Upper lobe of right lung (tissue), 1 donor: ENCODE data around the gene CEMP1. TPM values are rescaled to one million over a fixed set of nuclear protein-coding genes. Genes with fewer than 3 reads are reported as not detected.
A peak's percentile ranks its signal among the peaks of the same experiment; 100 is the strongest.

ENCODE experiments used
- ATAC-seq: fragments of 200-7000 bp; cut with Tn5 transposase; one replicate; pipeline ENCODE4 v1.9.1; 2020; ENCODE audit warnings: mild to moderate bottlenecking, moderate library complexity
- DNase-seq: peaks from one replicate; pipeline ENCODE4 v3.0.0-alpha.2; 2020
- H3K27ac ChIP-seq: fragments of 200-600 bp; one replicate; pipeline ENCODE4 v1.8.0; 2022
- H3K27me3 ChIP-seq: fragments of 200-600 bp; one replicate; pipeline ENCODE4 v1.8.0; 2022; ENCODE audit warnings: mild to moderate bottlenecking
- H3K36me3 ChIP-seq: fragments of 200-600 bp; one replicate; pipeline ENCODE4 v1.8.0; 2022
- H3K4me1 ChIP-seq: fragments of 200-600 bp; one replicate; pipeline ENCODE4 v1.8.0; 2022
- H3K4me3 ChIP-seq: fragments of 200-600 bp; one replicate; pipeline ENCODE4 v1.8.0; 2022; ENCODE audit warnings: mild to moderate bottlenecking
- H3K9me3 ChIP-seq: fragments of 200-600 bp; one replicate; pipeline ENCODE4 v1.8.0; 2022
- CTCF ChIP-seq: fragments of 200-600 bp; IDR thresholded peaks from one replicate; pipeline ENCODE4 v1.8.0; 2022; ENCODE audit warnings: antibody characterized with exemption
- intact Hi-C: fragments of 100-400 bp; cut with DNase I; formaldehyde crosslinking; loops from one replicate; pipeline ENCODE4 v1.11.0; 2022
- total RNA-seq: library from RNA; stranded (reverse); fragmentation: NEBNext Ultra II Directional; extraction: Animal tissue kit (Norgen Biotek cat#: 25700); gene quantifications from one replicate; pipeline ENCODE4 v1.2.1, GENCODE V29; 2021
- donor health status: DM: no; HTN: yes; CAD: no; lungs with severe emphysema.

Gene CEMP1
- total RNA-seq, 1 donor from 2014 or later: 1.4 TPM

- Histone ChIP-seq H3K4me1 (peaks cover 19% of the 10 kb centered on the region), H3K36me3 (peaks cover 69% of the 10 kb centered on the region), H3K27me3 (no peaks in the 10 kb centered on the region), H3K9me3 (no peaks in the 10 kb centered on the region), H3K4me3 (no peak overlapping the region), H3K27ac (no peak overlapping the region)
- intact Hi-C loops: no loop called here
- DNase-seq: no peak
- no peak for TF ChIP-seq CTCF
- ATAC-seq: no peak
Measured at GRCh38 chr16:2523801-2524231, 7.4 kb downstream of the CEMP1 start.

DNA sequence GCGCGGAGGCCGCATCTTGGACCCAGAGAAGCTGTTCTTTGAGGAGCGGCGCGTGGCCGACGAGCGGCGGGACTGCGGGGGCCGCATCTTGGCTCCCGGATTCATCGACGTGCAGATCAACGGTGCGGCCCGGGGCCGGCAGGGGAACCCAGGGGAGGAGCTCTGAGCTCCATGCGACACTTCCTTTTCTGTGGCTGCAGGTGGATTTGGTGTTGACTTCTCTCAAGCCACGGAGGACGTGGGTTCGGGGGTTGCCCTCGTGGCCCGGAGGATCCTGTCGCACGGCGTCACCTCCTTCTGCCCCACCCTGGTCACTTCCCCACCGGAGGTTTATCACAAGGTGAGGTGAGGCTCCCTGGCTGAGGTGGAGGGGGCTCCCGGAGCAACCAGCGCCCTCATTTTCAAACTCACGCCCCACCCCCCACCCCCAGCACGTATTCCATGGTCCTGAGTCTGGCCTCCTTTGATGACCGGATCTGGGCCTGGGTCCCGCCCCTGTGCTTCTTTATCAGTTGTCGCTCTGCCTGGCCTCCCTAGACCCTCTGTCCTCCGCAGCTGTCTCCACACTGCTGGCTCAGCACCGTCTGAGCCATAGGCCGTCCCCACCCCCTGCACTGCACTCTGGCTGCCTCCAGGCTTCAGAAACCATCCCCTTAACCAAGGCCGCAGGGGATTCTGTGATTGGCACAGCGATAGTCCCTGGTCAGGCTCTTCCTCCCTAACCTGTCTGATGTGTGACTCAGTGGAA lies 10.2 kb downstream of the CEMP1 start:
- Histone ChIP-seq H3K9me3 (no peaks in the 10 kb centered on the region), H3K27me3 (no peaks in the 10 kb centered on the region), H3K4me1 (peaks cover 46% of the 10 kb centered on the region), H3K36me3 (peaks cover 47% of the 10 kb centered on the region), H3K4me3 (peak overlapping the region; percentile 67), H3K27ac (peak overlapping the region; percentile 58)
- no peak for TF ChIP-seq CTCF
- DNase-seq (peak; percentile 76), ATAC-seq (peak; percentile 36)
- intact Hi-C loops: no loop called here

- H3K36me3 ChIP-seq: peaks cover 40% of the 10 kb centered on the region
- H3K27me3 ChIP-seq: no peaks in the 10 kb centered on the region
- H3K4me1 ChIP-seq: peaks cover 53% of the 10 kb centered on the region
- H3K27ac ChIP-seq: peak within 1 kb of the TSS; percentile 70
- peak; percentile 95 for DNase-seq
- H3K9me3 ChIP-seq: no peaks in the 10 kb centered on the region
- TF ChIP-seq CTCF: no peak
- peak within 1 kb of the TSS; percentile 67 for H3K4me3 ChIP-seq
- peak; percentile 74 for ATAC-seq
- intact Hi-C loops: no loop called here
Measured at GRCh38 chr16:2520097-2520783, 11.0 kb downstream of the CEMP1 start, which contains the start of gene AMDHD2. Gene AMDHD2, plus strand, starts transcription at chr16:2520371. Its CDS starts 88 bp downstream, at chr16:2520459.

- intact Hi-C loops: no loop called here
- Histone ChIP-seq H3K27ac (peak overlapping the region; percentile 70), H3K27me3 (no peaks in the 10 kb centered on the region), H3K9me3 (no peaks in the 10 kb centered on the region), H3K36me3 (peaks cover 35% of the 10 kb centered on the region), H3K4me3 (peak overlapping the region; percentile 67), H3K4me1 (peaks cover 57% of the 10 kb centered on the region)
- no peak for TF ChIP-seq CTCF
- DNase-seq (no peak), ATAC-seq (no peak)
Measured at GRCh38 chr16:2519711-2520080, 11.5 kb downstream of the CEMP1 start.

DNA sequence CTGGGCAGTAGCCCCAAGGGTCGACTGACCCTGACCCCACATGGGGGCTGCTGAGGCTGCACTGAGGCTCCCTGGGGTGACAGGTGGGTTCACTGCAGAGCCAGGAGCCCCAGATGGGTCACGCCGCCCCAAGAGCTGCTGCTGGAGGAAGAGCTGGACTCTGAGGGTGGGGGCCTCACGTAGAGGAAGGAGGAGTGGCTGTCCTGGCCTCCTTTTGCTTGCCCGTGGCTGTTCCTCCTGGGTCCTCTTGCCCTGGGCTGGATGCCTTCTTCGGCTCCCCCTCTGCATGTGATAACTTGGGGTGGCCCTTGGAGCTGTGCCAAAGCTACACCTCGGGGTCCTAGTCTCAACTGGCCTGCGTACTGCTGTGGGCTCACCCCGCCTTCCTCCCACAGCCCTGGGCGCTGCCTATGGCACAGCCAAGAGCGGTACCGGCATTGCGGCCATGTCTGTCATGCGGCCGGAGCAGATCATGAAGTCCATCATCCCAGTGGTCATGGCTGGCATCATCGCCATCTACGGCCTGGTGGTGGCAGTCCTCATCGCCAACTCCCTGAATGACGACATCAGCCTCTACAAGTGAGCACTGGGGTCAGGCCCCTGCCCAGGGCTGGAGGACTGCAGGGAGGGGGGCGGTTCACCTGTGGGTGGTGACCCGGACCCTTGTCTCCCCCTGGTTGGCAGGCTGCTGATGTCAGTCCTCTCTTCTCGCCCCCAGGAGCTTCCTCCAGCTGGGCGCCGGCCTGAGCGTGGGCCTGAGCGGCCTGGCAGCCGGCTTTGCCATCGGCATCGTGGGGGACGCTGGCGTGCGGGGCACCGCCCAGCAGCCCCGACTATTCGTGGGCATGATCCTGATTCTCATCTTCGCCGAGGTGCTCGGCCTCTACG lies 12.1 kb downstream of the CEMP1 start:
- Histone ChIP-seq H3K9me3 (no peaks in the 10 kb centered on the region), H3K4me3 (peak overlapping the region; percentile 67), H3K27me3 (no peaks in the 10 kb centered on the region), H3K36me3 (peaks cover 29% of the 10 kb centered on the region), H3K4me1 (peaks cover 57% of the 10 kb centered on the region), H3K27ac (peak overlapping the region; percentile 70)
- intact Hi-C loops: no loop called here
- no peak for TF ChIP-seq CTCF
- no peak for ATAC-seq
- DNase-seq: peak; percentile 70
